ENCODE measurements around the gene B3GNT5. TPM values are rescaled to one million over a fixed set of nuclear protein-coding genes. Genes with fewer than 3 reads are reported as not detected.
A peak's percentile ranks its signal among the peaks of the same experiment; 100 is the strongest.

B3GNT5 gene, protein sequence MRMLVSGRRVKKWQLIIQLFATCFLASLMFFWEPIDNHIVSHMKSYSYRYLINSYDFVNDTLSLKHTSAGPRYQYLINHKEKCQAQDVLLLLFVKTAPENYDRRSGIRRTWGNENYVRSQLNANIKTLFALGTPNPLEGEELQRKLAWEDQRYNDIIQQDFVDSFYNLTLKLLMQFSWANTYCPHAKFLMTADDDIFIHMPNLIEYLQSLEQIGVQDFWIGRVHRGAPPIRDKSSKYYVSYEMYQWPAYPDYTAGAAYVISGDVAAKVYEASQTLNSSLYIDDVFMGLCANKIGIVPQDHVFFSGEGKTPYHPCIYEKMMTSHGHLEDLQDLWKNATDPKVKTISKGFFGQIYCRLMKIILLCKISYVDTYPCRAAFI
- 10 to 100 TPM in 1 of 2 donors, 1 to 10 TPM in 1; 5.5 to 11.2 TPM for total RNA-seq
- long read RNA-seq, donor 1: 0 reads
- long read RNA-seq, donor 2: 0 reads

DNA sequence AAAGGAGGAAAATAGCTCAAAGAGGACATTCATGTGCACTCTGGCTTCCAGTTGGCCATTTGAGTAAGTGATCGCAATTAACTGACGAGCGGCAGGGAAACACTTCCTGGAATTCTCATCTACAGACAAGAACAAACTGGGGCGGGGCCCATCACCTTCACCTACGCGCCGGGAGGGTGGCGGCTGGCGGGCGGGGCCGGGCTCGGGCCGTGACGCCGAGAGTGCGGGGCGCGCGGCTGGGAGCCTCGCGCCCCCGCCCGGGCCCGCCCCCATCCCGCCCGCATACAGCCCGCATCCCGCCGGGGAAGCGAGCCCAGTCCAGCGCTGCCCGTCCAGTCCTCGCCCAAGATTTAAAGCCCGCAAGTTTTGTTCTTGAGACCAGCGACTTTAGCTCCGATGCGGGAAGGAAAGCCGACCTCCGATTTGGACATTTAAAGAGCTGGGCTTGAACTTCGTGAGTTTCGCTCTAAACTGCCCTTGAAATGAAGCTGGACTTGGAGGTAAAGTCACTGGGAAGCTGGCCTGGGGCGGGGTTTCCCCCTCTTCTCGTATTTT is at the start of gene B3GNT5:
B3GNT5 (plus strand) TSS at position 281 of the 555 bp plus-strand sequence. CDS start 16,546 bp downstream, outside the sequence.
- intact Hi-C loops (cut with DNase I): loop anchor here in 1 of 2 donors (10.0 kb wide), 1 partner anchor 132 kb away; no protein-coding TSS in a partner anchor
- peak; percentile 85 for DNase-seq (ENCODE audit: low spot score)

DNA sequence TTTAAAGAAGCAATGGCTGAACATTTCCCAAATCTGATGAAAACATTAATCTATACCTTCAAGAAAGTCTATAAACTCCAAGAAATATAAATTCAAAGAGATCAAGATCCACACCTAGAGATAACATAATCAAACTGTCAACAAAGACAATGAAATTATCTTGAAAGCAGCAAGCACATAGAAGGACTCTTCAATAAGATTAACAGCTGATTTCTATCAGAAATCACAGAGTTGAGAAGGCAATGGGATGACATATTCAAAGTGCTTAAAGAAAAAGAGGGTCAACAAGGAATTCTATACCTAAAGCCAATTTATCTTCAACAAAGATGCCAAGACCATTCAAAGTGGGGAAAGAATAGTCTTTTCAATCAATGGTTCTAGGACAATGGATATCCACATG is 49.4 kb upstream of the B3GNT5 start:
- intact Hi-C loops (cut with DNase I): no loop called here
- DNase-seq (ENCODE audit: low spot score): no peak

DNA sequence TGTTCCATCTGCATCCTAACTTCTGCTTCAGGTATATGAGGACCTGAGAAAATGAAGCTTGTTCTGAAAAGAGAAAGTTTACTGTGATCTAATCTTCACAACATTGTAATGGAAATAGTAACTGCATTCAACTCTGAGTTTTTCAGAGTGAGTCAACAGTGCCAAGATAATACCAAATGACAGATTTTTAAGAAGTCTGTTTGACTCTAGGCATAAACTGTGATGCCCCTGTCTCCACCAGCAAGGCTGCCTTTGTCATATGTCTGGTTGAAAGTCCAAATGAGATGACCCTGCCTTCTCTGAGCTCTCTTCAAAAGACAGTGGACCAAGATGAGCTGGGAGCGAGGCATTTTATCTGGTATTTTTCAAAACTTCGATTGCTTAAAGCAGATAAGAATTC is 44.8 kb upstream of the B3GNT5 start:
- intact Hi-C loops (cut with DNase I): no loop called here
- DNase-seq (ENCODE audit: low spot score): no peak

DNA sequence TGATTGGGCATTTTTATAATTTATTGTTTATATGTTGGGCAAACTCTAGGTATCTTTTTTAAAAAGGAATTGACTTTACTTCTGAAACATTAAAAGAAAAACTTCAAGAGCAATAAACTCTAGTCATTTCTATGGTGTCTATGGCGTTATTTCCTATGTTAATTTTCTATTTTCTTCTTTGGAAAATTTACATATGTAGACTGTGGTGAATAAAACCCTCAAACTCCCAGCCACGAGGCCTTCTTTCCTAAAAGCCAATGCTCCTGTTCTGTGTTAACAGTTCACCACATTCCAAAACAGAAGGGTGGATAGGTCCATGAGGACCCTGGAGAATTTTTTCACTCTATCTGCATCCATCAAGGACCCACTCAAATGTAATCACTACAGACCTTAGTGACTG is 44.3 kb upstream of the B3GNT5 start:
- no peak for DNase-seq (ENCODE audit: low spot score)
- intact Hi-C loops (cut with DNase I): no loop called here

DNA sequence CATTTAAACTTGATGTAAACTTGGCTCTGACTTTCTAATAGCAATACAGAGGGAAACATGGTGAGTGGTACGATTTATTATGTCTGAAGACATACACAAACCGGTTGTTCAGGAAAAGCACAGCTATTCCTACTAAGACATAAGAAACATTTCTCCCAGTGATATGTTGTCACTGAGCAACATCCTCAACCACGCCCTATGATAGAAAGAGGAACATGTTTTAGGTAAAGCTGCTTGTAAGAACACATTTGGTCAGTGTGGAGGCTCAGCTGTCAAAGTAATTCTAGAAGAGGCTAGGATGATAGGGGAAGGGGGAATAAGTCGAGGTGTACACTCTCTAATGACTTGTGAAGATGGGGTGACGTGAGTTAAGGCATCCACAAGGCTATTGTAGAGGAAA is 42.7 kb upstream of the B3GNT5 start:
- DNase-seq (ENCODE audit: low spot score): no peak
- intact Hi-C loops (cut with DNase I): no loop called here

DNA sequence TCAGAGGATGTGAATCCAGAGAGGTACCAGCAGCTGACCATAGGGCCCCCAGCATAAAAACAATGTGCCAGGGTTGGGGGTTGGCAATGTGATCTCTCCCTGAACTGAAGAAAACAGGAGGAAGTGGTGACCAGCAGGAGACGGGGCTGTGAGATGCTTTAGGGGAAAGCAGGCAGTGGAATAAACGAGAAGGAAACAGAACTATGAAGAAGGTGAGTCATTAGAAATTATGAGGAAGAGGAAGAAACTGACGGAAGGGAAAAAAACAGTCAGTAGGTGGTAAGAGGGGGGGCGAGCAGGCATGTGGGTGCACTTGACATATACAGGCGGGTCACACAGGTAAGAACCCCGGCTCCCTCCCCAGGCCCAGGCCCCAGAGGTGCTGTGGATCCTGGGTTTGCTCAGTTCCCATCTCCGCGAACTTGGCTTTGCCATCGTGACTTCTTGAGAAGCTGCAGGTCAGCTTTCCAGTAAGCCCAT is 42.2 kb upstream of the B3GNT5 start:
- intact Hi-C loops (cut with DNase I): no loop called here
- no peak for DNase-seq (ENCODE audit: low spot score)

DNA sequence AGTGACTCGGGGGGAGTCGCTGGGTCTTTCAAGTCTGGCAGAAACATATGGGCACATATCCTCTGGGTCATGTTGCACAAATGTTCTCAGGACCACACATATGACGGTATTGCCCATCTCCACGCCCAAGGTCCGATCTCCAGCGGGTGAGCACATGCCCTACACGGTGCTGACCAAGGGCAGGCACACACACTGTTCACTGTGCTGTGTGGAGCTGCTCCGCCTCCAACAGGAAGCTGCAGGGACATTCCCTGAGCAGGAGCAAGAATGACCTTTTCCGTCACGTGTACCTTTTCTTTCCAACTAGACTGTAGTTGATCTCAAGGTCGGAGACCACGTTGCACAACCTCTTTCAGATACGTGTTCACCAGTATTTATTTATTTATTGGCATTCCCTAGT is 41.7 kb upstream of the B3GNT5 start:
- intact Hi-C loops (cut with DNase I): no loop called here
- peak; percentile 85 for DNase-seq (ENCODE audit: low spot score)

DNA sequence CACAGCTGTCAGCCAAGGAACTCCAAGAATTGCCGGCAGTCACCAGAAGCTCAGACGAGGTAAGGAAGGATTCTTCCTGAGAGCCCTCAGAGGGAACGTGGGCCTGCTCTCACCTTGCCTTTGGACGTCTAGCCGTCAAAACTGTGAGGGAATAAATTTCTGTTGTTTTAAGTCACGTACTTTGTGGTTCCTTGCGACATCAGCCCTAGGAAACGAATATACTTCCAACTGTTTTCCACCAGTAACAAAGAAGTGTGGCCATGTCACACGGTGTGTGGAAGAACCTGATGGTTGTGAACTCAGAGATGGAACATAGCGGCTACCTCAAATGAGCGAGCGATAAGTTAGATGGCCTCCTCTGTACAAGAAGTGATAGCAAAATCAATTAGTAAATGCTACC is 41.0 kb upstream of the B3GNT5 start:
- no peak for DNase-seq (ENCODE audit: low spot score)
- intact Hi-C loops (cut with DNase I): no loop called here

DNA sequence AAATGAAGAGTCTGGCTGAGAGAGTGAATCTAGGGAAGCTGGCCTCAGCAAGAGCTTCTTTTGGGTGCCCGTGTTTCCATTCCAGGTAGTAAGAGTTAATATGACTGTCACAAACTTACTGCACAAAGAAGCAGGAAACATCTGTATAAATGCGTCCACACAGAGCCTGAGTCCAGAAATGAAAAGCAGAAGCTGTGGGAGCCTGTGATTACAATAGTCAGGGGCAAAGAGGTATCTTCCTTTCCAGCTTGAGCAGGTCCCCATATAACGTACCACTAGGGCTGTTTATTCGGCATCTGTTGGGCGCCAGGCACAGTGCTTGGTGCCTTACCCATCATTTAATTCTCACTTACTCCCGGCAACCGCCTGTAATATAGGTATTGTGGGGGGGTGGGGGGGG is 40.5 kb upstream of the B3GNT5 start:
- no peak for DNase-seq (ENCODE audit: low spot score)
- intact Hi-C loops (cut with DNase I): no loop called here

DNA sequence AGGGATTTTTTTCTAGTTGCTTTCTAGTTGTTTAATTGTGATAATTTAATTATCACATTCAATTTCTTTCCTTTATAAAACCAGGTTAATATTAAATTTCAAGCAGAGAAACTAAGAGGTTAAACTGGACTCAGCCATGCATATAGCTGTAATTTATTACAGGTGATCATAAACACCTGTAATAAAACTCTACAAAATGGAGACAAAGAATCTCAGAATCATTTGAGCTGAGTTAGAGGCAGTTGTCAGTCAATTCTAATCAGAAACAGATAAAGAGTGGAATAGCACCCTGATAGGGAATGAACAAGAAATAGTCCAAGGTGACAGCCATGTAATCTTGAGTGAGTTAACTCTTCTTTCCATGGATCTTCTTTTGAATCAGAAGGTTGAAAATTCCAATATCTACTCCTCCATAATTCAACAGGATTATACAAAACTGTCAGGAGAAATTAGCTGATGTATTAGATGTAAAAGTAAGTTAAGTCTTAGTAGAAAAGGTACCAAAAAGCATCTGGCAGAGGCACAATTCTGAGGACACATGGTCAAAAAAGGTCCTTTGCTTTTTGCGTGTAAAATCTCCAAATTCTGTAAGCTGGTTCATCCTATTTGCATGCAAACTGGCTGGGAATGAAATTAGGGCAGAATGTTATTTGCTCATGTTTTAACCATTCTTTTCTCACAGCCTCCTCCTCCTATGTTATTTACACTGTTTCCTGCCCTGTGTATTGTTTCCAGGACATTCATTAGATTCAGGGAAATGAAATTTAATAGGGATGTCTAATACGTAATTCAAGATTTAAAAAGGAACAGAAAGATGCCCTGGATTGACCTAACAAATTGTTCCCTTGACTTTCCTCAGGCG is 39.4 kb upstream of the B3GNT5 start:
- intact Hi-C loops (cut with DNase I): no loop called here
- DNase-seq (ENCODE audit: low spot score): no peak

DNA sequence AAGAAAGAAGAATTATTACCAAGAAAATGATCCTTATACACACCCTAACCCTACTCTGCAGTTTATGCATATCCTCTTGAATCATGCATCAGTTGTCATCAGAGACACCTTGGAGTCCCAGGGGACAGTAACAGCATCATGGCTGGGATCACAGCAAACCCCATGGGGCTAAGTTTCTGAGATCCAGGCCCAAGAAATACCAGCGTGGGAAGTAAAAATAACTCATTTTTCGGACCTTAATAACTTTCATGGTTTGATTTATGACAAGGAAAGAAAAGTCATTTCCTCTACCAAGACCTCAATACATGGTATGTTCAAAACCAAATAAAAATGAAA is 38.8 kb upstream of the B3GNT5 start:
- intact Hi-C loops (cut with DNase I): no loop called here
- DNase-seq (ENCODE audit: low spot score): no peak

DNA sequence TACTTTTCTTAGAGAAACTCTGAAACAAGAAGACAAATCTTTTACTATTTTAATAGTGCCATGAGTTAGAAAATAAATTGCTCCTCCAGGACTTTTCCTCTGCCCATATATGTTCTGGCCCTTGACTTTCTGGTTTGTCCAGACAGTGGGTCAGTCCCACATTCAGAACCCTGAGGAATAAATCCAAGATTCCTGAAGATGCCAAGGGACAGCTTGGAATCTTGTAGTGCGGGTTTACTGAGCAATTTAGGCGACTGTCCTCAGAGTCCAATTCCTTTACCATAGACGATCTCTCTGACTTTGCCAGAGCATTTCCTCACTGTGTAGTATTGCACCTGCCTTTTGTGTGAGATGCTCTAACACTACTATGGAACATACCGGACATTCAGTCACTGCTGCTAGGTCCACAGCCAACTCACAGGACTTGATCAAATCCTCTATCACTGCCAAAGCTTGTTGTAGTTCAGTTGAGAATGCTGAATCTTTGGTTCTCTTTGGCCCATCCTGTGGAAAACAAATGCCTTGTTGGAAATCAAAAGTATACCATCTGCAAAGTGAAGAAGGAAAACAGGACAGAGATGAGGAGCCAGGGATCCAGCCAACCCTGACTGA is 37.4 kb upstream of the B3GNT5 start:
- DNase-seq (ENCODE audit: low spot score): no peak
- intact Hi-C loops (cut with DNase I): no loop called here

DNA sequence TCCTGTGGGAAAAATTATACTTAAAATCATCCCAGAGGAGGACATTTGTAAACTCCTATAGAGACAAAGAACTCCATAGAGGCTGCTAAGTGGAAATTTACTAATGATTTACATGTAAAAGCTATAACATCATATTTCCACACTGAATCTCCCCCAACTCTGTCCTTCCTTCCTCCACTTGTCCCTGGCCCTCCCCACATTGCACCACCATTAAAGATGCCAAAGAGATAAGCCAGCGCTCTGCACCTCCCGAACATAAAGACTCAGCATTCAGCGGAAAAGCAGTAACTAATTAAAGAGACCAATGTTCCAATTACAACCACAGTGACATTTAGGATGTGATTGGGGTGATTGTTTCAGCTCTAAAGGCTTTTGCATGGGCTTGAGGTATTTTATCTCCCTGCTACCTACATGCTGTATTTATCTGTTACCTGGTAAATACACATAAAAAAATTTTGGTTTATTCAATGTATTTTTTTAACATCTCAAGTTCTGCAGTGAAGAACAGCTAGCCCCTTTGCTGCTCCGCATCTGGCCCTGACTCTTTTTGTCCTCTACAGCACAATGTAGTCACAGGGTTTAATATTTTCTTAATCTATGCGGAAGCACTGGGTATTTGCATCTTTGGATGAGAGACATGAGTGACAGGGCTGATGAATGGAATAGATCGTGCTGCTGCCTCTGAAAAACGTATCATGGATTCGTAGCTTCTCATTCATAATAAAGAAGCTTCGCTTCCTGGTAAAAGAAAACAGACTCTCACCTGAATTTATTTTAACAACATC is 35.3 kb upstream of the B3GNT5 start:
- intact Hi-C loops (cut with DNase I): no loop called here
- DNase-seq (ENCODE audit: low spot score): no peak

DNA sequence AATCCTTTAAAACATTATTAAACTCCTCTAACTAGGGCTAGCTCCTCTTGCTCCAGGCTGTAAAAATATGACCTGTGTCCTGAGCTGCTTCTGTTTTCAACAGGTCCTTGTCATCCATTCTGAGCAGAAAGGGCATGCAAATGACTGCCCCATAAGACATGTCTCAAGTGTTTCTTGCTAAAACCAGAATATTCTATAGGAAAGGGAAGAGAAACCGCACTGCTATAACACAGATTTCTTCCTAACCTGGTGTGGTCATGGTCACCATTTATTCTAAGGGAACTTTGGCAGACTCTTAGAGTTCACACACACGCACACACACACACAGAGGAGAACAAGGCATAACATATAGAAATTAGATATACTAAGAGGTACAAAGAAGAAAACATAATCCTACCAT is 34.2 kb upstream of the B3GNT5 start:
- DNase-seq (ENCODE audit: low spot score): no peak
- intact Hi-C loops (cut with DNase I): no loop called here

DNA sequence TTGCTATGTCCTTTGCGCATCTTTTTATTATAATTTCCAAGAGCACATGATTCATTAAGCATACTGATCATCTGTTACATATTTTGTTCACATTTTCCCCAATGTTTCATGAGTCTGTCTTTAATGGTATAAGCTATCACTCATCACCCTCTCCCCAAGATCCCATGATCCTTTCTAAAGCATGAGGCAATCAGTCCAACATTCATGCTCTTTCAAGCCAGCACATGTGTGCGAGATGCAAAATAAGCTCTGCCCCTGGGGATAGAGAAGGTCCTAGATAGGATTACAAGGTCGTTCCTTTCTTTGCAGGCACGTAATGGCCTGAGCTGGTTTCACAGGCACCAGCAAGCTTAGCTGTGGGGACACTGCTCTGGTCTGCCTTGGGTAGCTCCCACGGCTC is 32.2 kb upstream of the B3GNT5 start:
- no peak for DNase-seq (ENCODE audit: low spot score)
- intact Hi-C loops (cut with DNase I): no loop called here

DNA sequence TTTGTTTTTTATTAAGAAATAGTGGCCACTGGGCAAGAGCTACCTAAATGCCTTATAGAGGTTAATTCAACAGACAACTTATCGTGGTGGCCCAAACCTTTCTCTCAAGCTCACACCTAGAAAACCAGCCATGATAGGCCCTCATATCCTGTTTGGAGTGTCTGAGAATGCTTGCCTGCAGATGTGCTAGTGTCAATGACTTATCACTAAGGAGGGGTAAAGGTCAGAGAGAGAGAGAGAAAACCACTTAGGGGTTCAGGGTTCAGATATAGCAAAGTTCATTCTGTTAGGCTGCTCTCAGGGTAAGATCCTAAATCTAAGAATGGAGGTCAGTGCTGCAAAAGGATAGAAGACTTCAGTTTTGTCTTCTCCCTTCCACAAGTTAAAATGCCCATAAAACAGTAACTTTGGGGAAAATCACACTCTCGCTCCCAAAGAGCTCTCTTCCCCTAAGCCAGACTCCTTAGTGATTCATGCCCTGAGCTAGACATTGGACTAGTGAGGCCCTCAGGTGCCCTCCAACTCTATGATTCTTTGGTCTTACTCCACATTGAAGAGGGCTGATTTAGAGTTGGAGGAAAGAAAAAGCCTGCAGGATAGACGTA is 30.3 kb upstream of the B3GNT5 start:
- intact Hi-C loops (cut with DNase I): no loop called here
- DNase-seq (ENCODE audit: low spot score): no peak

DNA sequence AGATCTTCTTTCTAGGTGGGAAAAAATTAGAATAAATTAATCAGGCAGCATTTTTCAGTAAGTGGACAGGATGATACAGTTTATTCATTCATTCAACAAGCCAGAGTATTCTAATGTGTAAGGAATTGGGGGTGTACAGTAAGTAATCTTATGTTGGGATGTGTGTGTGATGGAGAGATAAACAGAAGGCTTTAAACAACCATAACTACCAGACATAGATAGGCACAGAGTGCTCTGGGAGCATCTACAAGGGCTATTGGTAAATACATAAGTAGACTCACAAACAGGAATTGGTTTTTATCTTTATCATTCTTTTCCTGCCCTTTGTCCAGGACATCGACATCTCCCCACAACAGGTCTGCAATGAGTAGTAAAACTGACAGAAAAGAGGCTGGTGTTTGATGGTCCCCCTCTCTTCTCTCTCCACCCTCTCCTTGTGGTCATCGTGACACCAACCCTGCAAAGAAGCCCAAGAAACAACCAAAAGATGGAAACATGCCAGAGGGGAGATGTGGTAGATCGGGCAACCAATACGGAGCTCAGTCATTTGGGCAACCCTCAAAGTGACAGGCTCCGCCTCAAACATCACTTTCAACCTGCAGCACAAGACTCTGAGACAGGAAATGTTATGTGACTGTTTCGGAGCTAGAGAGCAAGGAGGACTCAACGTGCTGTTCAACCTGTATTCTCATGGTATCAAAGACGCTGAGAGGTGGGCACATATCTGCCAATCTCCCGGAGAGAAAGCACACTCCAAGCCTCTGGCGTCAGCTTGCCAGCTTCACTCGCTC is 28.7 kb upstream of the B3GNT5 start:
- intact Hi-C loops (cut with DNase I): no loop called here
- DNase-seq (ENCODE audit: low spot score): no peak

DNA sequence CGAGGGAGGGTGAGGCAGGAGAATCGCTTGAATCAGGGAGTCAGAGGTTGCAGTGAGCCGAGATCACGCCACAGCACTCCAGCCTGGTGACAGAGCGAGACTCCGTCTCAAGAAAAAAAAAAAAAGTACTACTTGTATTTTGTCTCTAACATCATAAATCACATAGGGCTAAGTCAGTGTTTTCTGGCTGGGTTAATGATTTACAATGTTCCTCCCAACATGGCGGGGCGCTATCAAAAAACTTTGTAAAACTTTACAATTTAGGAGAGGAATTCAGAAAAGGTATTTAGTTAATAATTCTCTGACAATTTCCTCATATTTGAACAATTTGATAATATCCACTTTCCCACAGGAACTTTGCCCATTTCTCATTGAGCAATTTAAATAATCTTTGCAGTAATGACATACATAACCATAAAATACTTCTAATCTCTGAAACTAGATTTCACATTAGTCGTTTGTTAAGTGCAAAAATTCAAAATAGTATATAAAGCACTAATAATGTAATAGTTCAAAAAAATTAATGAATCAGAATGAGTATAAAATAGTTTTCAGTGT is 26.6 kb upstream of the B3GNT5 start:
- intact Hi-C loops (cut with DNase I): no loop called here
- no peak for DNase-seq (ENCODE audit: low spot score)

All from posterior vena cava (tissue), 2 donors.